Neural progenitor cell (in vitro differentiated cells): ENCODE measurements around the gene SYVN1. TPM values are rescaled to one million over a fixed set of nuclear protein-coding genes. Genes with fewer than 3 reads are reported as not detected.

Experiments used
- DNase-seq: peaks from one replicate; pipeline ENCODE4 v3.0.0-alpha.2; 2016; ENCODE audit warnings: low spot score
- H2AFZ ChIP-seq: fragments of 200-600 bp; sonication (generic); replicated peaks from 2 replicates; pipeline ENCODE4 v1.6.1; 2016; ENCODE audit warnings: antibody characterized with exemption
- H3F3A ChIP-seq: fragments of 200-600 bp; sonication (generic); 2 replicates; pipeline ENCODE4 v1.6.1; 2016; ENCODE audit warnings: antibody characterized with exemption, low read depth
- H3K27ac ChIP-seq: fragments of 200-600 bp; sonication (generic); 2 replicates; pipeline ENCODE4 v1.5.1; 2016; ENCODE audit warnings: mild to moderate bottlenecking
- H3K27me3 ChIP-seq: fragments of 200-600 bp; sonication (generic); 2 replicates; pipeline ENCODE4 v1.6.1; 2016; ENCODE audit warnings: mild to moderate bottlenecking, moderate library complexity
- H3K36me3 ChIP-seq: fragments of 200-600 bp; sonication (generic); 2 replicates; pipeline ENCODE4 v1.5.1; 2016
- H3K4me1 ChIP-seq: fragments of 200-600 bp; sonication (generic); 2 replicates; pipeline ENCODE4 v1.6.1; 2016; ENCODE audit warnings: mixed run types
- H3K4me2 ChIP-seq: fragments of 200-600 bp; sonication (generic); 2 replicates; pipeline ENCODE4 v1.6.1; 2016
- H3K4me3 ChIP-seq: fragments of 200-600 bp; sonication (generic); 2 replicates; pipeline ENCODE4 v1.5.1; 2016
- H3K79me2 ChIP-seq: fragments of 200-600 bp; sonication (generic); 2 replicates; pipeline ENCODE4 v1.6.1; 2016; ENCODE audit warnings: low read depth
- H3K9ac ChIP-seq: fragments of 200-600 bp; sonication (generic); 2 replicates; pipeline ENCODE4 v1.6.1; 2016
- H3K9me3 ChIP-seq: fragments of 200-600 bp; sonication (generic); 2 replicates; pipeline ENCODE4 v1.5.1; 2016; ENCODE audit warnings: low read depth
- H4K20me1 ChIP-seq: fragments of 200-600 bp; sonication (generic); 2 replicates; pipeline ENCODE4 v1.6.1; 2016; ENCODE audit warnings: low read depth
- H3K27ac Mint-ChIP-seq: 3 replicates; pipeline ENCODE4 v1.8.0; 2021; ENCODE audit warnings: mixed read lengths
- H3K27me3 Mint-ChIP-seq: 2 replicates; pipeline ENCODE4 v1.8.0; 2022; ENCODE audit warnings: low read depth, mild to moderate bottlenecking, inconsistent platforms, moderate library complexity, mixed read lengths; ENCODE audit not compliant: insufficient read depth
- H3K36me3 Mint-ChIP-seq: 3 replicates; pipeline ENCODE4 v1.8.0; 2021; ENCODE audit warnings: mixed read lengths
- H3K4me1 Mint-ChIP-seq: 3 replicates; pipeline ENCODE4 v1.8.0; 2021; ENCODE audit warnings: mixed read lengths
- H3K4me3 Mint-ChIP-seq: 3 replicates; pipeline ENCODE4 v1.8.0; 2021; ENCODE audit warnings: mild to moderate bottlenecking, moderate library complexity, mixed read lengths
- H3K9me3 Mint-ChIP-seq: 3 replicates; pipeline ENCODE4 v1.8.0; 2020; ENCODE audit warnings: mixed read lengths
- CTCF ChIP-seq: fragments of 200-600 bp; sonication (generic); IDR thresholded peaks from 2 replicates; pipeline ENCODE4 v1.5.1; 2017; ENCODE audit warnings: antibody characterized with exemption, mild to moderate bottlenecking
- EZH2 ChIP-seq: fragments of 200-600 bp; sonication (generic); IDR thresholded peaks from 2 replicates; pipeline ENCODE4 v1.6.1; 2017; ENCODE audit warnings: antibody characterized with exemption, mild to moderate bottlenecking, moderate library complexity
- EZH2phosphoT487 ChIP-seq: fragments of 200-600 bp; sonication (generic); IDR thresholded peaks from 2 replicates; pipeline ENCODE4 v1.6.1; 2017; ENCODE audit warnings: antibody characterized with exemption
- total RNA-seq: library from RNA; depleted of rRNA; stranded (reverse); fragments of >200 nt; gene quantifications from 2 replicates; pipeline ENCODE4 v1.2.3, GENCODE V29; 2015; ENCODE audit warnings: low replicate concordance

The SYVN1 gene
- total RNA-seq, 1 donor from 2014 or later: 7.2 TPM

GRCh38 chr11:65084598-65085375 lies 49.5 kb downstream of the SYVN1 start:
- peak overlapping the region; percentile 83 for H2AFZ ChIP-seq
- H3F3A ChIP-seq: peaks cover 14% of the 10 kb centered on the region
- Mint-ChIP-seq H3K27me3 (peaks cover 9% of the 10 kb centered on the region), H3K36me3 (peaks cover 14% of the 10 kb centered on the region), H3K4me3 (peak overlapping the region; percentile 98), H3K27ac (peak overlapping the region; percentile 96), H3K9me3 (no peaks in the 10 kb centered on the region), H3K4me1 (peaks cover 23% of the 10 kb centered on the region)
- H3K27ac ChIP-seq: peak overlapping the region; percentile 93
- H3K9ac ChIP-seq: peak overlapping the region; percentile 90
- H3K79me2 ChIP-seq: peaks cover 48% of the 10 kb centered on the region
- H3K4me2 ChIP-seq: peak overlapping the region; percentile 96
- no peaks in the 10 kb centered on the region for H4K20me1 ChIP-seq
- H3K4me1 ChIP-seq: peaks cover 14% of the 10 kb centered on the region
- H3K27me3 ChIP-seq: no peaks in the 10 kb centered on the region
- no peak for TF ChIP-seq CTCF
- no peak for TF ChIP-seq EZH2
- no peak for TF ChIP-seq EZH2phosphoT487
- H3K36me3 ChIP-seq: peaks cover 5% of the 10 kb centered on the region
- DNase-seq: no peak
- no peaks in the 10 kb centered on the region for H3K9me3 ChIP-seq
- H3K4me3 ChIP-seq: peak overlapping the region; percentile 91

- H3K27ac Mint-ChIP-seq: peak within 1 kb of the TSS; percentile 96
- no peaks in the 10 kb centered on the region for H3K9me3 Mint-ChIP-seq
- TF ChIP-seq CTCF: no peak
- no peak for TF ChIP-seq EZH2
Measured at GRCh38 chr11:65083834-65084597, 50.3 kb downstream of the SYVN1 start, which contains the start of the genes CDCA5 and ZFPL1. Gene CDCA5, minus strand, starts transcription at chr11:65084040. Its CDS starts 62 bp downstream, at chr11:65083978. Gene ZFPL1, plus strand, starts transcription at chr11:65084222. Its CDS starts 477 bp downstream, at chr11:65084699.

GRCh38 chr11:65083134-65083833 lies 51.0 kb downstream of the SYVN1 start:
- no peaks in the 10 kb centered on the region for H3K9me3 Mint-ChIP-seq
- H3K4me1 Mint-ChIP-seq: peaks cover 27% of the 10 kb centered on the region
- peak overlapping the region; percentile 96 for H3K4me2 ChIP-seq
- no peak overlapping the region for H3K27ac ChIP-seq
- DNase-seq: peak; percentile 18
- H3K27ac Mint-ChIP-seq: peak overlapping the region; percentile 96
- H3K4me3 Mint-ChIP-seq: peak overlapping the region; percentile 98
- H3K36me3 ChIP-seq: peaks cover 5% of the 10 kb centered on the region
- peaks cover 7% of the 10 kb centered on the region for H4K20me1 ChIP-seq
- TF ChIP-seq CTCF: no peak
- no peak for TF ChIP-seq EZH2
- TF ChIP-seq EZH2phosphoT487: no peak
- H3K36me3 Mint-ChIP-seq: peaks cover 20% of the 10 kb centered on the region
- peaks cover 57% of the 10 kb centered on the region for H3K79me2 ChIP-seq
- H3K9me3 ChIP-seq: no peaks in the 10 kb centered on the region
- peaks cover 21% of the 10 kb centered on the region for H3F3A ChIP-seq
- no peaks in the 10 kb centered on the region for H3K27me3 ChIP-seq
- peaks cover 4% of the 10 kb centered on the region for H3K27me3 Mint-ChIP-seq
- peak overlapping the region; percentile 90 for H3K9ac ChIP-seq
- H2AFZ ChIP-seq: peak overlapping the region; percentile 83
- peak overlapping the region; percentile 91 for H3K4me3 ChIP-seq
- H3K4me1 ChIP-seq: peaks cover 14% of the 10 kb centered on the region

More at GRCh38 chr11:65083834-65084597, 50.3 kb downstream of the SYVN1 start, which contains the start of the genes CDCA5 and ZFPL1:
- H3K4me3 ChIP-seq: peak within 1 kb of the TSS; percentile 91
- H3K27ac ChIP-seq: peak within 1 kb of the TSS; percentile 93
- H3K27me3 Mint-ChIP-seq: peaks cover 4% of the 10 kb centered on the region
- H4K20me1 ChIP-seq: no peaks in the 10 kb centered on the region
- H3K4me1 Mint-ChIP-seq: peaks cover 23% of the 10 kb centered on the region
- H3K79me2 ChIP-seq: peaks cover 50% of the 10 kb centered on the region
- peaks cover 5% of the 10 kb centered on the region for H3K36me3 ChIP-seq
- DNase-seq: peak; percentile 98
- peak within 1 kb of the TSS; percentile 83 for H2AFZ ChIP-seq
- H3K4me1 ChIP-seq: peaks cover 14% of the 10 kb centered on the region
- H3K4me3 Mint-ChIP-seq: peak within 1 kb of the TSS; percentile 98
- peaks cover 14% of the 10 kb centered on the region for H3K36me3 Mint-ChIP-seq
- H3K9ac ChIP-seq: peak within 1 kb of the TSS; percentile 90
- H3K27me3 ChIP-seq: no peaks in the 10 kb centered on the region
- H3F3A ChIP-seq: peaks cover 19% of the 10 kb centered on the region
- H3K9me3 ChIP-seq: no peaks in the 10 kb centered on the region
- H3K4me2 ChIP-seq: peak within 1 kb of the TSS; percentile 96
